Head of caudate nucleus (tissue), 42 donors: ENCODE data around the gene POM121L2.
"Not testable (repeated sequence)": the region's sequence is repeated elsewhere in the genome, so short reads cannot be mapped to it uniquely, and the experiment has no call there.

Source experiments
- DNase-seq, 42 donors: peaks; one replicate each; pipeline versions ENCODE4 v3.0.0 to v3.0.0-alpha.2; 2020 to 2021; ENCODE audit warnings: mixed read lengths in 7 of 42
- intact Hi-C: fragments of 100-400 bp; cut with DNase I; formaldehyde crosslinking; loops from one replicate; pipeline ENCODE4 v1.15.0; 2022

Gene POM121L2

GRCh38 chr6:27267857-27268434 is 44.1 kb downstream of the POM121L2 start:
- intact Hi-C loops: no loop called here
- DNase-seq: no peak

GRCh38 chr6:27267003-27267402 is 45.1 kb downstream of the POM121L2 start:
- intact Hi-C loops, DNase-seq: not testable (repeated sequence)

- no peak for DNase-seq
- intact Hi-C loops: no loop called here
These were observed 48.2 kb downstream of the POM121L2 start for GRCh38 chr6:27263886-27264285.

- intact Hi-C loops: no loop called here
These were observed 51.2 kb downstream of the POM121L2 start for GRCh38 chr6:27260836-27261375.

GRCh38 chr6:27260369-27260768 is 51.7 kb downstream of the POM121L2 start:
- intact Hi-C loops: no loop called here
- no peak for DNase-seq

More at GRCh38 chr6:27260836-27261375, 51.2 kb downstream of the POM121L2 start:
- no peak for DNase-seq
